ENCODE measurements around the gene LCK.
"Not testable (repeated sequence)": the region's sequence is repeated elsewhere in the genome, so short reads cannot be mapped to it uniquely, and the experiment has no call there.

LCK gene

GRCh38 chr1:32274646-32275340 lies 23.7 kb downstream of the LCK start:
- no peak overlapping the region for H3K4me3 ChIP-seq (ENCODE audit: low read depth, low read length)
- TF ChIP-seq, protein P1, sequence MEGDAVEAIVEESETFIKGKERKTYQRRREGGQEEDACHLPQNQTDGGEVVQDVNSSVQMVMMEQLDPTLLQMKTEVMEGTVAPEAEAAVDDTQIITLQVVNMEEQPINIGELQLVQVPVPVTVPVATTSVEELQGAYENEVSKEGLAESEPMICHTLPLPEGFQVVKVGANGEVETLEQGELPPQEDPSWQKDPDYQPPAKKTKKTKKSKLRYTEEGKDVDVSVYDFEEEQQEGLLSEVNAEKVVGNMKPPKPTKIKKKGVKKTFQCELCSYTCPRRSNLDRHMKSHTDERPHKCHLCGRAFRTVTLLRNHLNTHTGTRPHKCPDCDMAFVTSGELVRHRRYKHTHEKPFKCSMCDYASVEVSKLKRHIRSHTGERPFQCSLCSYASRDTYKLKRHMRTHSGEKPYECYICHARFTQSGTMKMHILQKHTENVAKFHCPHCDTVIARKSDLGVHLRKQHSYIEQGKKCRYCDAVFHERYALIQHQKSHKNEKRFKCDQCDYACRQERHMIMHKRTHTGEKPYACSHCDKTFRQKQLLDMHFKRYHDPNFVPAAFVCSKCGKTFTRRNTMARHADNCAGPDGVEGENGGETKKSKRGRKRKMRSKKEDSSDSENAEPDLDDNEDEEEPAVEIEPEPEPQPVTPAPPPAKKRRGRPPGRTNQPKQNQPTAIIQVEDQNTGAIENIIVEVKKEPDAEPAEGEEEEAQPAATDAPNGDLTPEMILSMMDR (IDR thresholded peaks at IDR 0.05; ENCODE audit: low read depth, low read length) = no peak
- H3K4me1 ChIP-seq = no peaks in the 10 kb centered on the region
- peaks cover 9% of the 10 kb centered on the region; the same call in 1 of the 2 replicates for H3K27me3 ChIP-seq
- no peak for DNase-seq
- no peaks in the 10 kb centered on the region for H3K36me3 ChIP-seq
- H3K9me3 ChIP-seq = no peaks in the 10 kb centered on the region

GRCh38 chr1:32275424-32275823 lies 24.4 kb downstream of the LCK start:
- Histone ChIP-seq H3K4me3 (ENCODE audit: low read depth, low read length) (no peak overlapping the region), H3K9me3 (no peaks in the 10 kb centered on the region), H3K27me3 (peaks cover 9% of the 10 kb centered on the region; the same call in 1 of the 2 replicates), H3K4me1 (no peaks in the 10 kb centered on the region), H3K36me3 (no peaks in the 10 kb centered on the region)
- no peak for DNase-seq
- TF ChIP-seq, protein P1 (IDR thresholded peaks at IDR 0.05; ENCODE audit: low read depth, low read length) = no peak

DNA sequence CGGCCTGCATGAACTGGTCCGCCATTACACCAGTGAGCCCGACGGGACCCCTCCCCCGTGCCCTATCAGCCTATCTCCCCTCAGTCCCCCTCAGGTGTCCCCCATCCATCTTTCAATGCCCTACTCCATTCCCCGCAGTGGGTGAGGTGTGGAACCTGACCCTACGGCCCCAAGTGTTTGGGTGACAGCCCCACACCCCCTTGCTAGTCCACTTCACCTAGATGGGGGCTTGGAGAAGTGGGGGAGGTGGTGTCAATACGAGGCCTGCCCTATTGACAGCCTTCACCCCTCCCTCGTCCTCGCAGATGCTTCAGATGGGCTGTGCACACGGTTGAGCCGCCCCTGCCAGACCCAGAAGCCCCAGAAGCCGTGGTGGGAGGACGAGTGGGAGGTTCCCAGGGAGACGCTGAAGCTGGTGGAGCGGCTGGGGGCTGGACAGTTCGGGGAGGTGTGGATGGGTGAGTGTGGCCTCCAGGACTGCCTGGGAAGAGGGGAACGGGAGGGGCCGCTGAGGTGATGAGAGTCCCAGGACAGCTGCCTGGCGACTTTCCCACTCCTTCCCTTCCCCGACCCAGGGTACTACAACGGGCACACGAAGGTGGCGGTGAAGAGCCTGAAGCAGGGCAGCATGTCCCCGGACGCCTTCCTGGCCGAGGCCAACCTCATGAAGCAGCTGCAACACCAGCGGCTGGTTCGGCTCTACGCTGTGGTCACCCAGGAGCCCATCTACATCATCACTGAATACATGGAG lies 25.1 kb downstream of the LCK start:
- Histone ChIP-seq H3K9me3 (no peaks in the 10 kb centered on the region), H3K4me1 (no peaks in the 10 kb centered on the region), H3K27me3 (peaks cover 9% of the 10 kb centered on the region; the same call in 1 of the 2 replicates), H3K4me3 (ENCODE audit: low read depth, low read length) (no peak overlapping the region), H3K36me3 (no peaks in the 10 kb centered on the region)
- TF ChIP-seq, protein P1 (IDR thresholded peaks at IDR 0.05; ENCODE audit: low read depth, low read length) = no peak
- DNase-seq = no peak

DNA sequence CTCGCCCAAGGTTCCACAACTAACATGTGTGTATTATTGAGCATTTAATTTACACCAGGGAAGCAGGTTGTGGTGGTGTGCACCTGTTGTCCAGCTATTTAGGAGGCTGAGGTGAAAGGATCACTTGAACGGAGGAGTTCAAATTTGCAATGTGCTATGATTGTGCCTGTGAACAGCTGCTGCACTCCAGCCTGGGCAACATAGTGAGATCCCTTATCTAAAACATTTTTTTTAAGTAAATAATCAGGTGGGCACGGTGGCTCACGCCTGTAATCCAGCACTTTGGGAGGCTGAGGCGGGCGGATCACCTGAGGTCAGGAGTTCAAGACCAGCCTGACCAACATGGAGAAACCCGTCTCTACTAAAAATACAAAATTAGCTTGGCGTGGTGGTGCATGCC lies 33.7 kb downstream of the LCK start:
- not testable (repeated sequence) for H3K9me3 ChIP-seq; H3K4me1 ChIP-seq; H3K4me3 ChIP-seq (ENCODE audit: low read depth, low read length); DNase-seq; H3K36me3 ChIP-seq; H3K27me3 ChIP-seq

- no peak overlapping the region for H3K4me3 ChIP-seq (ENCODE audit: low read depth, low read length)
- TF ChIP-seq, protein P1 (IDR thresholded peaks at IDR 0.05; ENCODE audit: low read depth, low read length) = no peak
- H3K9me3 ChIP-seq = no peaks in the 10 kb centered on the region
- no peaks in the 10 kb centered on the region for H3K36me3 ChIP-seq
- H3K27me3 ChIP-seq = no peaks in the 10 kb centered on the region
- H3K4me1 ChIP-seq = no peaks in the 10 kb centered on the region
- DNase-seq = no peak
Observed at GRCh38 chr1:32285658-32286057, 34.6 kb downstream of the LCK start.

DNA sequence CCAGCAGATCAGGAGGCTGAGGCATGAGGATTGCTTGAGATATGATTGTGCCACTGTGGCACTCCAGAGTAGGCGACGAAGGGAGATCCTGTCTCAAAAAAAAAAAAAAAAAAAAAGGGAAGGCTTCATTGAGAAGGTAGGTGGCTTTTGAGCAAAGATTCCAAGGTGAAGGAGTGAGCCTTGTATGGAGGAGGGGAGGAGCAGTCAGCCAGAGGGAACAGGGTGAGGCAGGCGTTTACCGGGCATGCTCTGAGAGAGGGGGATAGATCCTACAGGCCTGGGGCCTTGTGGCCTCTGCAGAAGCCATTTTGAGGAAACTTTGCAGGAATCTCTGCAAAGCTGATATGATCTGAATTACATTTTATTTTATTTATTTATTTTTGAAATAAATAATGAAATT lies 35.7 kb downstream of the LCK start:
- no peaks in the 10 kb centered on the region for H3K9me3 ChIP-seq
- TF ChIP-seq, protein P1 (IDR thresholded peaks at IDR 0.05; ENCODE audit: low read depth, low read length) = no peak
- H3K4me3 ChIP-seq (ENCODE audit: low read depth, low read length) = no peak overlapping the region
- no peaks in the 10 kb centered on the region for H3K36me3 ChIP-seq
- no peaks in the 10 kb centered on the region for H3K4me1 ChIP-seq
- no peaks in the 10 kb centered on the region for H3K27me3 ChIP-seq
- no peak for DNase-seq

All from BE2C (cell line).